ENCODE data around the gene FGF21. TPM values are rescaled to one million over a fixed set of nuclear protein-coding genes. Genes with fewer than 3 reads are reported as not detected.

FGF21 gene
- polyA plus RNA-seq, 2 of the 4 experiments (the other 2 are of a cell fraction) = 0.06 TPM; not detected in 1

DNA sequence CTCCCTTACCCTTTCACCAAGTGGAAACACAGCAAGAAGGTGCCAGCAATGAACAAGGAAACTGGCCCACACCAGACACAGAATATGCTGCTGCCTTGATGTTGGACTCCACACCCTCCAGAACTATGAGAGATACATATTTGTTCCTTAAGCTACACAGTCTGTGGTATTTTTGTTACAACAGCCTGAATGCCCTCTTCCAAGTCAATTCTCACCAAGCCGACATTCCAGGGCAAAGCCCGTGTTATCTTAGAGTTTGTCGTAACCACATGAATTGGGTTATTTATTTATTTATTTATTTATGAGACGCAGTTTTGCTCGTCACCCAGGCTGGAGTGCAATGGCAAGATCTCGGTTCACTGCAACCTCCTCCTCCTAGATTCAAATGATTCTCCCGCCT lies 14.9 kb downstream of the FGF21 start:
- CTCF ChIA-PET = interaction anchor here (1.0 to 2.5 kb wide), 8 partner anchors 9 to 124 kb away, joined by 5 to 13 read pairs (median 6); partner anchors contain the start of gene CA11
- no peak overlapping the region for H3K4me3 ChIP-seq
- H3K4me2 ChIP-seq = no peak overlapping the region
- no peak overlapping the region for H3K27ac ChIP-seq
- H3K9me3 ChIP-seq = no peaks in the 10 kb centered on the region
- POLR2A ChIA-PET = no interaction called here
- 0 out of 3 replicates have a peak, but pooled peaks cover 4% of the 10 kb centered on the region for H3K4me1 ChIP-seq
- DNase-seq (ENCODE audit: low read depth in 1 of 2, low spot score in 1 of 2) (no peak), ATAC-seq (peak in 1 of 2 experiments; percentile 53; a peak in 3 of 6 replicates), FAIRE-seq (no peak)
- WGBS (ENCODE audit: missing lambda C conversion rate) = 79% methylated on average over 7 of the region's 7 CpGs
- TF ChIP-seq FOSL2 (IDR thresholded peaks at IDR 0.05) (no peak), FOSL2 (CRISPR knock-in tag; IDR thresholded peaks at IDR 0.05) (no peak), KDM5A (IDR thresholded peaks at IDR 0.05) (no peak), PBX3 (IDR thresholded peaks at IDR 0.05) (no peak), GATA3 (IDR thresholded peaks at IDR 0.05; ENCODE audit: borderline replicate concordance) (no peak), HOXA7 (CRISPR knock-in tag; IDR thresholded peaks at IDR 0.05) (no peak), FOXS1 (CRISPR knock-in tag; IDR thresholded peaks at IDR 0.05) (no peak), CHD2 (IDR thresholded peaks at IDR 0.05; ENCODE audit: low read length, partially characterized antibody) (no peak), ZNF302 (CRISPR knock-in tag; IDR thresholded peaks at IDR 0.05) (no peak), ESRRA (IDR thresholded peaks at IDR 0.05; ENCODE audit: borderline replicate concordance, low read length) (no peak)

GRCh38 chr19:48770734-48771472 lies 15.6 kb downstream of the FGF21 start:
- POLR2A ChIA-PET = no interaction called here
- ATAC-seq = no peak
- CTCF ChIA-PET = interaction anchor here (1.0 to 2.5 kb wide), 7 partner anchors 9 to 125 kb away, joined by 5 to 13 read pairs (median 7); partner anchors contain the start of gene CA11

GRCh38 chr19:48772503-48772953 lies 17.2 kb downstream of the FGF21 start:
- H3K4me3 ChIP-seq = no peak overlapping the region
- no peak overlapping the region for H3K4me2 ChIP-seq
- FAIRE-seq = no peak
- no peak overlapping the region for H3K27ac ChIP-seq
- TF ChIP-seq NFE2L2 (conservative IDR thresholded peaks at IDR 0.05; ENCODE audit: low read length) = no peak
- H3K4me1 ChIP-seq = 0 out of 3 replicates have a peak, but pooled peaks cover 4% of the 10 kb centered on the region
- ChIA-PET CTCF (interaction anchor here (1.5 to 4.5 kb wide), 3 partner anchors 16 to 71 kb away, joined by 5 to 23 read pairs (median 8); no protein-coding TSS in a partner anchor), POLR2A (no interaction called here)
- ATAC-seq = no peak
- no peaks in the 10 kb centered on the region for H3K9me3 ChIP-seq
- no peak for DNase-seq (ENCODE audit: low read depth in 1 of 2, low spot score in 1 of 2)
- 71% methylated on average over 13 of the region's 13 CpGs for WGBS (ENCODE audit: missing lambda C conversion rate)

More at GRCh38 chr19:48770734-48771472, 15.6 kb downstream of the FGF21 start:
- TF ChIP-seq ZFP36 (IDR thresholded peaks at IDR 0.05; ENCODE audit: borderline replicate concordance, partially characterized antibody) (no peak), HOXB13 (CRISPR knock-in tag; IDR thresholded peaks at IDR 0.05; ENCODE audit: low read depth) (no peak), ZNF302 (CRISPR knock-in tag; IDR thresholded peaks at IDR 0.05) (no peak)
- Histone ChIP-seq H3K4me3 (no peak overlapping the region), H3K9me3 (no peaks in the 10 kb centered on the region), H3K4me1 (0 out of 3 replicates have a peak, but pooled peaks cover 4% of the 10 kb centered on the region), H3K27ac (no peak overlapping the region), H3K4me2 (no peak overlapping the region)
- no peak for DNase-seq (ENCODE audit: low read depth in 1 of 2, low spot score in 1 of 2)
- WGBS (ENCODE audit: missing lambda C conversion rate) = 74% methylated on average over 20 of the region's 20 CpGs
- no peak for FAIRE-seq

DNA sequence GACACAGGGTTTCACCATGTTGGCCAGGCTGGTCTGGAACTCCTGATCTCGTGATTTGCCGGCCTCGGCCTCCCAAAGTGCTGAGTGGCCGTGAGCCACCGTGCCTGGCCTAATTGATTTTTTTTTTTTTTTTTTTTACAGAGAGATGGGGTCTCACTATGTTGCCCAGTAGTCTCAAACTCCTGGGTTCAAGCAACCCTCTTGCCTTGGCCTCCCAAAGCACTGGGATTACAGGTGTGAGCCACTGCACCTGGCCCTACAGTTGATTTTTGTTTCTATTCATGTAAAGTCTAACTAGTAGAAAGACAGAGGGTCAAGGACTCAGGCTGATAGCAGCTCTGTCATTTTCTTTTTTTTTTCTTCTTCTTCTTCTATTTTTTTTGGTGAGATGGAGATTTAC lies 21.8 kb downstream of the FGF21 start:
- Histone ChIP-seq H3K4me2 (no peak overlapping the region), H3K27ac (no peak overlapping the region), H3K4me1 (peaks cover 10% of the 10 kb centered on the region), H3K4me3 (no peak overlapping the region), H3K9me3 (no peaks in the 10 kb centered on the region)
- ChIA-PET CTCF (interaction anchor here (0.5 to 3.7 kb wide), 7 partner anchors 9 to 193 kb away, joined by 3 to 35 read pairs (median 4); partner anchors contain the start of gene HSD17B14), POLR2A (no interaction called here)
- FAIRE-seq = no peak
- ATAC-seq = no peak
- DNase-seq (ENCODE audit: low read depth in 1 of 2, low spot score in 1 of 2) = no peak
- TF ChIP-seq, protein P1, sequence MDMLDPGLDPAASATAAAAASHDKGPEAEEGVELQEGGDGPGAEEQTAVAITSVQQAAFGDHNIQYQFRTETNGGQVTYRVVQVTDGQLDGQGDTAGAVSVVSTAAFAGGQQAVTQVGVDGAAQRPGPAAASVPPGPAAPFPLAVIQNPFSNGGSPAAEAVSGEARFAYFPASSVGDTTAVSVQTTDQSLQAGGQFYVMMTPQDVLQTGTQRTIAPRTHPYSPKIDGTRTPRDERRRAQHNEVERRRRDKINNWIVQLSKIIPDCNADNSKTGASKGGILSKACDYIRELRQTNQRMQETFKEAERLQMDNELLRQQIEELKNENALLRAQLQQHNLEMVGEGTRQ (IDR thresholded peaks at IDR 0.05) = no peak
- TF ChIP-seq CBX8 (IDR thresholded peaks at IDR 0.05) = no peak
- no peak for TF ChIP-seq HDAC2 (IDR thresholded peaks at IDR 0.05)
- no peak for TF ChIP-seq ZSCAN20 (CRISPR knock-in tag; IDR thresholded peaks at IDR 0.05)
- no peak for TF ChIP-seq EHMT2 (IDR thresholded peaks at IDR 0.05; ENCODE audit: low read depth)
- TF ChIP-seq POLR2AphosphoS2 (conservative IDR thresholded peaks at IDR 0.05; ENCODE audit: low read length) = no peak
- TF ChIP-seq NPAS2 (CRISPR knock-in tag; IDR thresholded peaks at IDR 0.05; ENCODE audit: borderline replicate concordance) = no peak
- no peak for TF ChIP-seq RFX5 (IDR thresholded peaks at IDR 0.05)
- 93% methylated on average over 5 of the region's 5 CpGs for WGBS (ENCODE audit: missing lambda C conversion rate)

All from A549 (cell line).